GM18520 (cell line): ENCODE results near the gene SMIM22.

Experiments used
- ATAC-seq: cut with Tn5 transposase; IDR thresholded peaks from one replicate; pipeline ENCODE4 v1.9.1; 2021; ENCODE audit not compliant: unreplicated experiment

The SMIM22 gene, protein sequence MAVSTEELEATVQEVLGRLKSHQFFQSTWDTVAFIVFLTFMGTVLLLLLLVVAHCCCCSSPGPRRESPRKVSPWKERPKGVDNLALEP

DNA sequence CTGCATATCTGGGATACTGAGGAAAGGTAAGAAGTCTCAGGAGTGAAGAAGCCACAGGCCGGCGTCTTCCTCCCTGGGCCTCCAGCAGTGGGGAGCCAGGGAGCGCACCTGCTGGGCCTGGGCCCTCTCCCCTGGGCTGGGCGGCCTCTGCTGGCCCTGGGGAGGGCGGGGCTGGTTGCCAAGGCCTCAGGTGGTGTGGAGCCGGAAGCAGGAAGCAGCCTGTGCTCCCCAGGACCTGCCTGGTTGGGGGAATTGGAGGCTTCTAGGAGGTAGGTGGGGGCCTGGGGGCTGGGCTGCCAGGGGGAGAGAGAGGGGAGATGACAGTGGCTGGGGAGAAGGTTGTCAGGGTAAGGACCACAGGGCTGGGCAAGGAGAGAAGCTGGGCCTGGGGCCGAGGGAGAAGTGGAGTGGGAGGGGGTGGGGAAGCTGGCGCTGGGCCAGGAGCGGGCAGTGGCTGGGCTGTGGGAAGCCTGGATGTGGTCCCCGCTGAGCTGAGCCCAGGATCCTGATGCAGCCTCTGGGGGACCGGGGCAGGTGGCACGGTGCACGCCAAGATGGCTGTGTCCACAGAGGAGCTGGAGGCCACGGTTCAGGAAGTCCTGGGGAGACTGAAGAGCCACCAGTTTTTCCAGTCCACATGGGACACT is at the start of gene SMIM22:
SMIM22 (plus strand) TSS at position 189 of the 647 bp plus-strand sequence; CDS start at position 555, 366 bp downstream.
- no peak for ATAC-seq

DNA sequence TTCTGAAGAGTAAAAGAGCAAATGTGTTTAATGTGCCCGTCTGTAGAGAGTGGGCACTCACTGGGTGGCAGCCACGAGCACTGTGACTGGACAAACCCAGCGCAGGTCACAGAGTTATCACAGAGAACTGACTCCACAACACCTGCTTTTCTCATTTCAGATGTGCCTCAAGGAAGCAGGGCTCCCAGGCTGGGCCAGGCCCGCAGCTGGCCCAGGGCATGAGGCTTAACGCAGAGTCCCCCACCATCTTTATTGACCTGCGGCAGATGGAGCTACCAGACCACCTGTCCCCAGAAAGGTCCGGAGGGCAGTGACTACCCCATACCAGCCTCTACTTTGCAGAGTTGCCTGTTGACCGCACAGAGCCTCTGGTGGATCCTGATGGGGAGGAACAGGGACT is 49.0 kb upstream of the SMIM22 start:
- ATAC-seq: no peak

DNA sequence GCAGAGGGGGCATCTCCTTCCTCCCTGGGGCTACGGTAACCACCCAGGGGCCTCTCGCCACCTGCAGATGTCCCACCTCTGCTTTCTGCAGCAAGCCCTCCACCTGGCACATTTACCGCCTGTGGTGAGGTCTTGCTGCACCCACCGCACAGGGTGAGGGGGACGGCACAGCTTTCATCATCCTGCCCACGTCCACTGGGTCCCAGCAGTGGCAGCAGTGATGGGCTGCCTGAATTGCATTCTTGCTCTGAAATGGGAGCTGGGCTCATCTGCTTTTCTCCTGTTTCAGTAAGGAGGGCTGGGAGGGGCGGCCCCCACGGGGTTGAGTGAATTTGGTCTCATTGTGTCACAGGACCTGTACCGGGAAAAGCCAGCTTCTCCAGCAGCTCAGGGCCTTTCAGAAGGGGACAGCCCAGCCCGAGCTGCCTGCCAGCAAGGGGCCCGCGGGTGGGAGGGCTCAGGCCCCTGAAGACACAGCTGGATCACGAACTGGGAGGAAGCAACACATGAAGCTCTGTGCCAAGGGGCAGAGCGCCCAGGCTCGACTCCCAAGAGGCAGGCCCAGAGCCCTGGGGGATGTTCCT is 48.1 kb upstream of the SMIM22 start:
- no peak for ATAC-seq

DNA sequence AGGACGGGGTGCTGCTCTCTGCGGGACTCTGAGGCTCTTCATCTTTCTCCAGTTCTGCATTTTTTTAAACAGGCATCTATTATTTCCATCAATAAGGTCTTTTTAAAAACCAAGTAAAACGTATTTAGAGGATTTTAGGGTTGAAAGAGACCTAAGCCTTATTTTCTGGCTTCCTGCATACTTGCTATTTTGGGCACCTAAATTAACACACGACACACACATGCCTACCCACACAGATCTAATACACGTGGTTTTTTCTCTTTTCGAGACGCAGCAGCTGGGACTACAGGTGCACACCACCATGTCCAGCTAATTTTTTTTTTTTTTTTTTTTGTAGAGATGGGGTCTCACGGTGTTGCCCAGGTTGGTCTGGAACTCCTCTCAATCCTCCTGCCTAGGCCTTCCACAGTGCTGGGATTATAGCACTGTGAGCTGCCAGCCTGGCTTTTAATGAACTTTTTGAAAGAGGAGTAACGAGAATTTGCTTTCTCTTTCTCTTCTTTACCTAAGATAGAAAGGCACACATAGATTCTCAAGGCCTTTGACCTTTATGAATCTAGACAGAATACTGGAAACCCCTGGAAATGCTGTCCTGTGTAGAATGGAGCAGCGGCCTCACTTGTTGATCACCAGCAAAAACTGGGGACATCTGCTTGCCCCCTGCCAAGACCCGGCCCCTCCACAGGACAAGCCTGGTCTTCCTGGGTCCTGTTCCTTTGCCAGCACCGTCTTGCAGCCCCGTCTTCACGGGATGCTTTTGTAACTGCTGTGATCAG is 47.1 kb upstream of the SMIM22 start:
- no peak for ATAC-seq

DNA sequence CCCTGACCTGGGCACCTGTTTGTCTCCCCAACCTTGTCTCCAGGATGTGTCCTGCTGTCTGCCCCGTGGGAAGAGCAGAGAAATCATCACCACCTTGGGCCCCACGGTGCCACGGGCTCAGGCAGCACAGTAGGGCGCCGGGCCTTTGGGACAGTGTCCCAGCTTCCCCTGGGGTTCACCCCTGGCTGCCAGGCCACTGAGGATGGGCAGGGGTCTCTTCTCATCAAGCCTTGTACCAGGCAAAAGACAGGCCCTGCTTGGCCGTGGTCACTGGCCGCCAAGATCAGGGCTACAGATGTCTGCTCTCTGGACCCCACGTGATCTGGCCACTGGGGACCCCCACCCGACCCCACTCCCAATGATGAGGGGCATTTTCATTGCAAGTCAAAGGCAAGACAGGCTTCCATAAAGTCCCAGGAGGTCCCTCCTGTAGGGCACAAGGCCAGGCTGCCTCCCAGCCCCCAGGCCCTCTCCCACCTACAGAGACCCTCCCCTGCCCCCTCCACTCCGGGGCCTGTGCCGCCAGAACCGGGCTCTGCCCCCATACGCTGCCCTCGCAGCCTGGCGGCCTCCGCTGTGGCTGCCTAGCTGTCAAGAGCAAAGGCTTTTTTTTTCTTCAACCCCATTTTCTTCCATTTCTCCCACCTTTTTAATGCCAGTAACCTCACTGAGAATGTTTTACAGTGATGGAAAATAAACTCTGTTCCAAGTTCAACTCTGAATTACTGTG is 46.3 kb upstream of the SMIM22 start:
- no peak for ATAC-seq

DNA sequence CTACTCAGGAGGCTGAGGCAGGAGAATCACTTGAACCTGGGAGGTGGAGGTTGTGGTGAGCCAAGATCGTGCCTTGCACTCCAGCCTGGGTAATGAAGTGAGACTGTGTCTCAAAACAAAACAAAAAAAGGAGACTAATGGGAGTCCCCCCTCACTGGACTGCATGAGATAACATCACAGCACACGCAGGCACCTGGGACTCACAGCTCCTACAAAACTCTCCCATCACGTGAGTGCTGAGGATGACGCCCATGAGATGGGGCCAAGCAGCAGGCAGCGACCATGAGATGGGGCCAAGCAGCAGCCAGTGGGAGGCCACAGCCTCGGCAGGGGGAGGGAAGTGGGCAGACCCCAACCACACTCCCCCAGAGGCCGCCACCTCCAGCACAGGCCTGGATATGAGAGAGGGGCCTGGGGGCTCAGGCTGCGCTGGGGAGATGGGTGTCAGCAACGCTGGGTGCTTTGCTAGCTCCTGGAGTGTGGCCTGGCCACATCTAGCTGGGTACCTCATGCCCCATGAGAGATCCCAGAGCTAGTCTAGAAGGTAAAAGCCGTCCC is 45.4 kb upstream of the SMIM22 start:
- ATAC-seq: no peak

DNA sequence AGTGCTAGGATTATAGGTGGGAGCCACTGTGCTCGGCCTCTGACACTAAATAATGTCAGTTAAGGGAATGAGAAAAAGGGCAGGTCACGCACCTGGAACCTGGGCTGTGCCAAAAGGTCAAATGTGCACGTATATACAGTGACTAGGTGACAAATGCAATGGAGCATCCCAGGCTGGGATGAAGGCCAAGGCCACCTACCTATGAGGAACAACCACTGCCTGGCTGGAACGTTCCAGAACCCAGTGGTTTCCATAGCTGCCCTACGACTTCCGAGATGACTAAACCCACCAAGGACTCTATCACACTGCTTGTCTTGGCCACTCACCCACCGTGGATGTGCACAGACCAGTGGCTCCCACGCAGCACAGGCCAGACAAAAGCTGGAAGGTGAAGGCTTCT is 44.3 kb upstream of the SMIM22 start:
- no peak for ATAC-seq

DNA sequence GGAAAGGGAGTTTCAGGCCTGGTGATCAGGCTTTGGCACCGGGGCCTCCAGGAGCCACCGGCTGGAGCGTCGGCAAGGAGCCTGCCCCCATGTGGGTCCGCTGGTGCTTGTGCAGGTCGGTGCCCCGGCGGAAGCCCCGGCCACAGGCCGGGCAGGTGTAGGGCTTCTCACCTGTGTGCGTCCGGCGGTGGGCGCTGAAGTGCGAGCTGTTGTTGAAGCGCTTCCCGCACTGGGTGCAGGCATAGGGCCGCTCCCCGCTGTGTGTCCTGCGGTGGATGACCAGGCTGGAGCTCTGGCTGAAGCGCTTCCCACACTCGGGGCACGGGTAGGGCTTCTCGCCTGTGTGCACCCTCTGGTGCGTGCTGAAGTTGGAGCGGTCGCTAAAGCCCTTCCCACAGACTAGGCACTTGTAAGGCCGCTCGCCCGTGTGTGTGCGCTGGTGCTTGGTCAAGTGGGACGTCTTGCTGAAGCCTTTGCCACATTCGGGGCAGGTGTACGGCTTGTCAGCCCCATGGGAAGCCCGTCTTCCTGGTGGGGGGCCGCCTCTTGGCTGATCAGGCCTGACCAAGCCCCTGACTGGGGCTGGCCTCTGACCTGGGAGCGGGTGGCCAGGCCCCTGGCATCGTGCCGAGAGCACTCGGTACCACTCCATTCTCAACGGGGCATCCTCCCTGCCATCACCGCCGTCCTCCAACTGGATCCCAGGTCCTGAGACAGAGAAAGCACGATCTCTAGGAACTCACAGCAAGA is 42.6 kb upstream of the SMIM22 start:
- ATAC-seq: no peak

DNA sequence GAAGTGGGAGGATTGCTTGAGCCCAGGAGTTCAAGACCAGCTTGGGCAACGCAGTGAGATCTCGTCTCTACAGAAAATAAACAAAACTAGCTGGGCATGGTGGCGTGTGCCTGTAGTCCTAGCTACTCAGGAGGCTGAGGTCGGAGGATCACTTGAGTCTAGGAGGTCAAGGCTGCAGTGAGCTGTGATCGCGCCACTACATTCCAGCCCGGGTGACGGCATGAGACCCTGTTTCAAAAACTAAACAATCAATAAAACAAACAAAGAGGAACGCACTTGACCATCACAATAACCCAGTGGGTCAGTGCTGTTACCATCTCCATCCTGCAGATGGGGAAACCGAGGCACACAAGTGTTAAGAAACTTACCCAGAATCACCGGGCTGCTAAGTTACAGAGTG is 41.9 kb upstream of the SMIM22 start:
- no peak for ATAC-seq

DNA sequence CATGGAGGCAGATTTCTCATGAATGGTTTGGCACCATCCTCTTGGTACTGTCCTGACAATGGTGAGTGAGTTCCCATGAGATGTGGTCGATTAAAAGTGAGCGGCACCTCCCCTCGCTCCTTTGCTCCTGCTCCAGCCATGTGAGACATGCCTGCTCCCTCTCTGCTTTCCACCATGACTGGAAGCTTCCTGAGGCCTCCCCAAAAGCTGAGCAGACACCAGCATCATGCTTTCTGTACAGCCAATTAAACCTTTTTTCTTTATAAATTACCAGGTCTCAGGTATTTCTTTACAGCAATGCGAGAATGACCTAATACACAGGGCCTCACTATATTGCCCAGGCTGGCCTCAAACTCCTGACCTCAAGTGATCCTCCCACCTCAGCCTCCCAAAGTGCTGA is 40.3 kb upstream of the SMIM22 start:
- ATAC-seq: no peak

DNA sequence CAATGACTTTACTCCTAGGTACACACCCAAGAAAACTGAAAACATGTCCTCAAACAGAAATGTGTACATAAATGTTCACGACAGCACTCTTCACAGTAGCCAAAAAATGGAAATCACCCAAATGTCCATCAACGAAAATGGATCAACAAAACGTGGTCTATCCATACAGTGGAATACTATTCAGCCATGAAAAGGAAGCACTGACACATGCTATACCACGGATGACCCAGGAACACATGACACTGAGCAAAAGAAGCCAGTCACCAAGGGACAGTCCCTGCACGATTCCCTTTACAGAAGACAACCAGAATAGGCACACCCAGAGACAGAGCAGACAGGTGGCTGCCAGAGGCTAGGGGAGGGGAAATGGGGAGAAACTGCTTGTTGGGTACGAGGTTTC is 39.5 kb upstream of the SMIM22 start:
- no peak for ATAC-seq

DNA sequence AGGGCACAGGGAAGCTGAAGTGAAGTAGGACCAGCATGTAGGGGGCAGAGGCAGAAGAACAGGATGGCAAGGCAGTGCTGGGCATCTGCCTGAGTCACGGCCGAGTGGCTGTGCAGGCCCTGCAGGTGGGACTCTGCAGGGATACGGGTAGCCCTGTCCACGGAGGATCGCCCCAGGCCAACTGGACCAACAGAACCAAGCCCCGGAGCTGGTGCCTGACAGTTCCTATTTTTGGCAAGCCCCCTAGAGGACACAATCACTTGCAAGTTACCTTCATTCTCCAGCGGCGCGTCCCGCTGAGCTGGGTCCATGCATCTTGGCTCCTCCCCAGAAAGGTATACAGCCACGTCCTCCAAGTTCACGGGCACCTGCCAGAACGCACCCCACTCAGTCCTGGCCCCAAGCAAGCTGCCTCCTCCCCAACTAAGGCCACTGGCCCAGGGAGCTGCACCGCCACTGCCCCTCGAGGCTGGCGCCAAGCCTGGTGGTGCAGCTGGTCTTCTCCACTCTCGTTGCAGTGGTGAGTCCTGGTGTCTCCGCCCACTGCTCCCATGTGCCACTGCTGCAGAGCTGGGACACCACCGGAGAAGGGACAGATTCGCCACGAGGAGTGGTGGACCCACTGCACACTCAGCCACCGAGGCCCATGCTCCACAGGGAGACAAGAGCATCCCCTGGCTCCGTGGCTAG is 34.8 kb upstream of the SMIM22 start:
- ATAC-seq: no peak

DNA sequence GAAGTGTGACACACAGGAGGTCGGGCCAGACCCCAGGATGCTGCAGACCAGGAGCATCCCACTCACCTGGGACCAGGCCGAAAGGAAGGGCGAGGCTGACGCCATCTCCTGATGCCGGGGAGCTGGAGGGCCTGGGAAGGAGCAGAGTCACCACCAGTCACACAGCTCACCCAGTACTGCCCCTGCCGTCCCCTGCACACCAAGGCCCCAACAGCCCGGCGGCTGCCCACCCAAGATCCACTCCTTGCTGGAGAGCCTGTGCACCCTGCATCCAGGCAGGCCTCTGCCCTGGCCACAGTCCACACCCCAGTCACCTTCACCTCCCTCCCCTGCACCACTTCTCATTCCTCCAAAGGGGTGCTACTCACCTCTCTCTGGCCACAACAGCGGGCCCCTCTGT is 33.0 kb upstream of the SMIM22 start:
- ATAC-seq: no peak

DNA sequence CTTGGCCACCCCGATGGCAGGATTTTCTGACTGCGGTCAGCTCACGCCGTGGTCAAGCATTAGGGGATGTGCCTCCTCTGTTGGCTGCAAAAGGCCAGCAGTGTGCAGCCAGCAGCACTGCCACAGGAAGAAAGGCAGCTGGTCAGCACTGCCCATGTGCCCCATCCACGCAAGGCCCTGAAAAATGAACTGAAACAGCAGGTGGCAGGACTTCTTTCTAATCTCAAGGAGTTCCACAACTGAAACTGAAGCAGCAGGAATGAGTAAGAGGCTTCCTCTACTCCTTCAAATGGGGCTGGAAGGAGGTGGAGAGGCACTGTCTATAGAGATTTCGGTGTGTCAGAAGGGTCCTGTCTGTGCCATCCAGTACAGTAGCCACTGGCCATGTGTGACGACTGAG is 31.4 kb upstream of the SMIM22 start:
- no peak for ATAC-seq

DNA sequence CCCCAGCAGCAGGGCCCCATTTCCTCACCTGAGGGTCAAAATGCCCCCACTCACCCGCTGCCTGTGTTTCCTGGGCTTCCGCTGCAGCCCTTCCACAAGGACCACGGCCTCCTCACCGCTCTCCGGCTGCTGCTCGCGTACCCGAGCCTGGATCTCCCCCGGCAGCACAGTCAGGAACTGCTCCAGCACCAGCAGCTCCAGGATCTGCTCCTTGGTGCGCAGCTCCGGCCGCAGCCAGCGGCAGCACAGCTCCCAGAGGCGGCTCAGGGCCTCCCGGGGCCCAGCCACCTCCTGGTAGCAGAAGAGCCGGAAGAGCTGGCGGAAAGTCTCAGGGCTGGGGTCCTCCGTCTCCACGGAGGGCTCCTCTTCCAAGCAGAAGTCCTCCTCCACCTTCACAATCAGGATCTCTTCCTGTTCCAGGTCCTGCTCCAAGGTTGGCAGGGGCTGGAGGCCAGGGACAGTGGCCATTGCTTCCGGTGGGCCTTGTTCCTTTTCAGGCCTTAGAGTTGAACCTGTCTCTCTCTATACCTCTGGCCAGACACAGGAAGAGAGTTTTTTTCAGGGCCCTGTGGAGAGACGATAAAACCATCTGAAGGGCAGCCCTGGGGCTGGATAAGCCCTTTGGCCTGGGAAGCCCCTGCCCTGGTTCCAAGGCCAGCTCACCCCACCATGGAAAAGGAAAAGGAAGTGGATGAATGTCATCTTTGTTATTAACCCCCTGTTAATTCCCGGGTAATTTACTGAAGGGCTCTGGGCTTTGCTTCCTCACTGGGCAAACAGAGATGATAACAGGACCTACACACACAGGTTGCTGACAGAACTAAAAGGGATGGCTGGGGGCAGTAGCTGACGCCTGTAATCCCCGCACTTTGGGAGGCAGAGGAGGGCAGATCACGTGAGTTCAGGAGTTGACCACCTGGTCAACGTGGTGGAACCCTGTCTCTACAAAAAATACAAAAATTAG is 29.4 kb upstream of the SMIM22 start:
- no peak for ATAC-seq

DNA sequence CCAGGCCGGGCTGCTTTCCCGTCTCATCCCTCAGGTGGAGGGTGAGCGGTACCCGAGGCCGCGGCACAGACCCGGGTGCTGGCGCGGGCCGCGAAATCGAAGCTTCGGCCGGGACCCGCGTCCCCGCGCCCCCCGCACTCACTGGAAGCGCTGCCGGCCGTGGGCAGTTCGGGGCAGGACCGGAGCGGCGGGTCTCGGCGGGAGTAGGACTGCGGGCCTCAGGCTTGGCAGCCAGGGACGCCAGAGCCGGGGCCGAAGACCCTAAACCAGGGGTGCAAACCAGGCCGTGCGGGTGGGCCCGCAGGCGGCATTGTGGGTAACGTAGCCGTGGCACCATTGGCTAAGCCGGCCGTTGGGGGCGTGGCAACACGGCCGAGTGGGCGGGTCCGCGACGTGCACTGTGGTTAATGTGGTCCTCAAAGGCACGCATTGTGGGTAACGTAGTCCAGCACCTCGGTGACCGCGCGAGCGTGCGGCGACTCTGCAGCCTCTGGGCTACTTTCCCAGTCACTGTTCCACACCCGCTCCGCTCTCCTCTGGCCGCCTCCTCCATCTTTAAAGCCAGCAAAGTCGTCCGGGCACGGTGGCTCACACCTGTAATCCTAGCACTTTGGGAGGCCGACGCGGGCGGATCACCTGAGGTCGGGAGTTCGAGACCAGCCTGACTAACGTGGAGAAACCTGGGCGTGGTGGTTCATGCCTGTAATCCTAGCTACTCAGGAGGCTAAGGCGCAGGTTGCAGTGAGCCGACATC is 28.1 kb upstream of the SMIM22 start, which contains the start of gene ZNF500:
ZNF500 (minus strand) TSS at position 288 of the 754 bp plus-strand sequence. CDS start 1,184 bp downstream, outside the sequence.
- peak; percentile 84 for ATAC-seq

DNA sequence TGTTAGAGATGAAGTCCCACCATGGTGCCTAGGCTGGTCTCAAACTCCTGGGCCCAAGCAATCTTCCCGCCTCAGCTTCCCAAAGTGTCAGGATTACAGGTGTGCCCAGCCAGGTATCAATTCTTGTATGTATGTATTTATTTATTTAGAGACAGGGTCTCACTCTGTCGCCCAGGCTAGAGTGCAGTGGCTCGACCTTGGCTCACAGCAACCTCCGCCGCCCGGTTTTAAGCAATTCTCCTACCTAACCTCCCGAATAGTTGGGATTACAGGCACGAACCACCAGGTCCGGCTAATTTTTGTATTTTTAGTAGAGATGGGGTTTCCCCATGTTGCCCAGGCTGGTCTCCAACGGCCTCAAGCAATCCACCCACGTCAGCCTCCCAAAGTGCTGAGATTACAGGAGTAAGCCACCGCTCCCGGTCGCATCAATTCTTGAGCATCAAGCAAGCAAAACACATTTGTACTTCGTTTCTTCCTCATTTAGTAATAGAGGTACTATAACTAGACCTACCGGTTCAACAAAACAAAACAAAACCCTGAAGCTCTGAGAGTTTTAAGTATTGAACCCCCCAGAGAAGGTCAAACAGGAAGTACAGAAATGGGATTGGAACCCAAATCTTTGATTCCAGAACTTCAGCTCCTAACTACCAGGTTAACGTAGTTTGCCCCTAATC is 27.2 kb upstream of the SMIM22 start:
- peak; percentile 2 for ATAC-seq
